Breast epithelium (tissue), 3 donors: ENCODE measurements around the gene TMEM201.
A peak's percentile ranks its signal among the peaks of the same experiment; 100 is the strongest.

Source experiments
- CTCF ChIP-seq, 3 donors: fragments of 450-650 bp; IDR thresholded peaks; one replicate each; pipeline ENCODE4 v1.5.1; 2016 to 2017; ENCODE audit warnings: antibody characterized with exemption in 3 of 3, mild to moderate bottlenecking in 3 of 3, moderate library complexity in 3 of 3
- POLR2A ChIP-seq: fragments of 450-650 bp; IDR thresholded peaks from one replicate; pipeline ENCODE4 v1.6.1; 2016; ENCODE audit warnings: antibody characterized with exemption, mild to moderate bottlenecking, moderate library complexity
- POLR2AphosphoS5 ChIP-seq, 3 donors: sonication (generic); formaldehyde crosslinking; IDR thresholded peaks; one replicate each; pipeline ENCODE4 v1.6.1; 2017; ENCODE audit warnings: antibody characterized with exemption in 3 of 3

DNA sequence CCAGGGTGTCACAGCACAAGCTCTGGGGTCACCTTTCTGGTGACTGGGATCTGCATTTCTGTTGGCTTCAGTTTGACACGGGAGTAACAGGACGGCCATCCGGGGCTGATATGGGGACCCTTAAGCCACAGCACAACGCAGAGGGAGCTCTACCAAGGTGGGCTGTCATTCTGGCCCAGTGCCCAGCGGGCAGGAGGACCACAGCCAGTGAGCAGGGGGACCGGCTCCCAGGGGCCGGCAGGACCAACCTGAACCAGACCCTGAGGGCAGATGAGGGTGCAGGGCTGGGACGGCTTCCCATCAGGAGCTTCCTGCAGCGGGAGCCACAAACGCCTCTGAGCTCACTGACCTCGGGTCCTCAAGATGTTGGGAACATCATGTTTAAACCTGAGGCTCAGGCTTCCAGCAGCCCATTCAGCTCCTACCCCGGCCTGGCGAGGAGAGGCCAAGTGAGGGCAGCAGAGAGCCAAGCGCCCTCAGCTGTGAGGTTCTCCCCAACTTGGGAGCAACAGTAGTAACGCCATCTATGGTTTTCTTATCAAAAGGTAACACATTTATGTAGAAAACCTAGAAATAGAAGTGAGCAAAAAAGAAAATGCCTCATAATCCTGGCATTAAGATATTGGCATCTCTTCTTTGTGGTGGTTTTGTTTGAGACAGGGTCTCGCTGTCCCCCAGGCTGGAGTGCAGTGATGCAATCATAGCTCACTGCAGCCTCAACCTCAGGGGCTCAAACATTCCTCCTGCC, 26.8 kb downstream of the TMEM201 start:
- TF ChIP-seq POLR2A (no peak), CTCF (IDR thresholded peaks at IDR 0.05) (peak in 1 of 3 donors; percentile 34), POLR2AphosphoS5 (IDR thresholded peaks at IDR 0.05) (no peak)
